SK-N-SH (cell line): Measurements from ENCODE around the gene CLEC4E. TPM values are rescaled to one million over a fixed set of nuclear protein-coding genes. Genes with fewer than 3 reads are reported as not detected.

Source experiments
- CTCF ChIA-PET: fragments of 300-600, 350-600 bp; formaldehyde crosslinking; extraction: SDS; loops from one replicate; lab custom pipeline; 2021; lab: Yijun Ruan, JAX
- POLR2A ChIA-PET: fragments of 350-600 bp; sonication (Branson Sonifier 250); formaldehyde crosslinking; extraction: SDS; loops from one replicate; lab custom pipeline; 2020; ENCODE audit warnings: antibody characterized with exemption, inconsistent platforms; lab: Yijun Ruan, JAX
- DNase-seq: peaks from one replicate; pipeline ENCODE4 v3.0.0; 2012
- H2AFZ ChIP-seq: fragments of 200-600 bp; sonication (generic); 2 replicates; pipeline ENCODE4 v1.8.1; 2016; ENCODE audit warnings: antibody characterized with exemption, mild to moderate bottlenecking, low read depth
- H3F3A ChIP-seq: fragments of 200-600 bp; sonication (generic); replicated peaks from 2 replicates; pipeline ENCODE3; 2016; ENCODE audit warnings: antibody characterized with exemption, mild to moderate bottlenecking; ENCODE audit not compliant: insufficient read depth
- H3K27ac ChIP-seq, 2 experiments: fragments of 200-500 bp in 1 of 2; fragments of 200-600 bp in 1 of 2; sonication (Bioruptor generic) in 1 of 2; sonication (generic), shearing (Covaris generic) in 1 of 2; 2 replicates each; pipeline versions ENCODE4 v1.5.1 to v1.6.1; 2014 to 2016; ENCODE audit warnings: low read depth in 2 of 2, inconsistent platforms in 1 of 2, low read length in 1 of 2, mild to moderate bottlenecking in 1 of 2, mixed read lengths in 1 of 2
- H3K27me3 ChIP-seq: fragments of 200-600 bp; sonication (generic), shearing (Covaris generic); 2 replicates; pipeline ENCODE4 v1.6.1; 2016; ENCODE audit warnings: mixed run types; ENCODE audit not compliant: insufficient read depth
- H3K36me3 ChIP-seq, 2 experiments: fragments of 200-500 bp in 1 of 2; fragments of 200-600 bp in 1 of 2; sonication (Bioruptor generic) in 1 of 2; sonication (generic) in 1 of 2; replicated peaks in 1 of 2; 2 replicates each; pipeline versions ENCODE3 to v1.5.1; 2014 to 2016; ENCODE audit warnings: low read length in 1 of 2, mild to moderate bottlenecking in 1 of 2; ENCODE audit not compliant: insufficient read depth in 2 of 2, control insufficient read depth in 1 of 2
- H3K4me1 ChIP-seq, 2 experiments: fragments of 200-500 bp in 1 of 2; fragments of 200-600 bp in 1 of 2; sonication (Bioruptor generic) in 1 of 2; sonication (generic), shearing (Covaris generic) in 1 of 2; 2 replicates each; pipeline versions ENCODE4 v1.5.1 to v1.6.1; 2014 to 2016; ENCODE audit warnings: low read depth in 1 of 2, low read length in 1 of 2, mixed run types in 1 of 2; ENCODE audit not compliant: insufficient read depth in 2 of 2, control insufficient read depth in 1 of 2
- H3K4me2 ChIP-seq: fragments of 200-600 bp; sonication (generic), shearing (Covaris generic); 2 replicates; pipeline ENCODE4 v1.6.1; 2017; ENCODE audit warnings: mixed run types
- H3K4me3 ChIP-seq, 2 experiments: fragments of 200-500 bp in 1 of 2; fragments of 200-600 bp in 1 of 2; sonication (Bioruptor generic) in 1 of 2; sonication (generic), shearing (Covaris generic) in 1 of 2; 2 replicates each; pipeline versions ENCODE4 v1.5.1 to v1.8.1; 2014 to 2016; ENCODE audit warnings: low read depth in 2 of 2, inconsistent platforms in 1 of 2, low read length in 1 of 2, mild to moderate bottlenecking in 1 of 2, mixed read lengths in 1 of 2, moderate library complexity in 1 of 2
- H3K79me2 ChIP-seq: fragments of 200-600 bp; sonication (generic); 2 replicates; pipeline ENCODE4 v1.8.1; 2017; ENCODE audit warnings: mild to moderate bottlenecking; ENCODE audit not compliant: insufficient read depth
- H3K9ac ChIP-seq: fragments of 200-600 bp; sonication (generic); 2 replicates; pipeline ENCODE4 v1.6.1; 2017; ENCODE audit warnings: mixed run types
- H3K9me2 ChIP-seq: fragments of 200-600 bp; sonication (generic); 2 replicates; pipeline ENCODE4 v1.6.1; 2017; ENCODE audit warnings: mixed run types
- H3K9me3 ChIP-seq: fragments of 200-600 bp; sonication (generic); 2 replicates; pipeline ENCODE4 v1.6.1; 2017; ENCODE audit warnings: mixed run types, mild to moderate bottlenecking, moderate library complexity
- H4K20me1 ChIP-seq: fragments of 200-600 bp; sonication (generic); 2 replicates; pipeline ENCODE4 v1.6.1; 2017; ENCODE audit warnings: mild to moderate bottlenecking, mixed run types; ENCODE audit not compliant: insufficient read depth
- CHD2 ChIP-seq: fragments of 150-350 bp; IDR thresholded peaks from 2 replicates; pipeline ENCODE4 v1.6.1; 2018; ENCODE audit warnings: low read length; ENCODE audit not compliant: partially characterized antibody
- ELF1 ChIP-seq: IDR thresholded peaks from 2 replicates; pipeline ENCODE4 v1.4.0; 2012
- EZH2phosphoT487 ChIP-seq: fragments of 200-600 bp; sonication (generic); IDR thresholded peaks from 2 replicates; pipeline ENCODE4 v1.6.1; 2017; ENCODE audit warnings: low read depth, mixed run types, mild to moderate bottlenecking, antibody characterized with exemption, moderate library complexity, borderline replicate concordance
- JUND ChIP-seq: IDR thresholded peaks from 2 replicates; pipeline ENCODE4 v1.4.0; 2012
- MXI1 ChIP-seq: IDR thresholded peaks from 2 replicates; pipeline ENCODE4 v1.6.1; 2012; ENCODE audit warnings: mild to moderate bottlenecking, low read depth, low read length, improper control_type of control experiment
- RAD21 ChIP-seq: IDR thresholded peaks from 2 replicates; pipeline ENCODE4 v1.6.1; 2012; ENCODE audit warnings: mild to moderate bottlenecking, low read length
- RFX5 ChIP-seq: IDR thresholded peaks from 2 replicates; pipeline ENCODE4 v1.6.1; 2012; ENCODE audit warnings: mild to moderate bottlenecking, improper control_type of control experiment, low read length
- RXRA ChIP-seq: IDR thresholded peaks from 2 replicates; pipeline ENCODE4 v1.4.0; 2012; ENCODE audit warnings: low read depth, mild to moderate bottlenecking, borderline replicate concordance
- SMC3 ChIP-seq: IDR thresholded peaks from 2 replicates; pipeline ENCODE4 v1.6.1; 2012; ENCODE audit warnings: low read depth, low read length, improper control_type of control experiment
- TAF1 ChIP-seq: IDR thresholded peaks from 2 replicates; pipeline ENCODE4 v1.6.1; 2012; ENCODE audit warnings: low read depth, mild to moderate bottlenecking, low read length, moderate library complexity, borderline replicate concordance
- TCF12 ChIP-seq: IDR thresholded peaks from 2 replicates; pipeline ENCODE4 v1.4.0; 2012
- WGBS: methylation state at CpG from one replicate; pipeline ENCODE4 v1.1.6; 2017; ENCODE audit warnings: low lambda C conversion rate; 5-methylcytosine and 5-hydroxymethylcytosine counted together
- polyA plus RNA-seq, 3 experiments: library from polyadenylated mRNA; depleted of rRNA; stranded (reverse); fragments of >200 nt; gene quantifications; 2 replicates each; pipeline ENCODE4 v1.2.3, GENCODE V29; 2012
- TF ChIP-seq, protein P1 (sequence below): fragments of 200-600 bp; sonication (generic); IDR thresholded peaks from 2 replicates; pipeline ENCODE4 v1.6.1; 2017; ENCODE audit warnings: antibody characterized with exemption, mild to moderate bottlenecking, moderate library complexity
- TF ChIP-seq, protein P2 (sequence below): IDR thresholded peaks from 2 replicates; pipeline ENCODE4 v1.4.0; 2012; ENCODE audit warnings: low read depth, borderline replicate concordance
- TF ChIP-seq, protein P3 (sequence below): IDR thresholded peaks from 2 replicates; pipeline ENCODE4 v1.6.1; 2012; ENCODE audit warnings: mild to moderate bottlenecking, low read depth, low read length, moderate library complexity
- TF ChIP-seq, protein P4 (sequence below): IDR thresholded peaks from 2 replicates; pipeline ENCODE4 v1.4.0; 2012; ENCODE audit warnings: low read depth
- TF ChIP-seq, protein P5 (sequence below): fragments of 150-350 bp; IDR thresholded peaks from 2 replicates; pipeline ENCODE4 v1.6.1; 2017; ENCODE audit warnings: antibody characterized with exemption, low read length, low read depth, borderline replicate concordance

CLEC4E gene
- polyA plus RNA-seq, 1 of the 3 experiments (the other 2 are of a cell fraction), result not detected

DNA sequence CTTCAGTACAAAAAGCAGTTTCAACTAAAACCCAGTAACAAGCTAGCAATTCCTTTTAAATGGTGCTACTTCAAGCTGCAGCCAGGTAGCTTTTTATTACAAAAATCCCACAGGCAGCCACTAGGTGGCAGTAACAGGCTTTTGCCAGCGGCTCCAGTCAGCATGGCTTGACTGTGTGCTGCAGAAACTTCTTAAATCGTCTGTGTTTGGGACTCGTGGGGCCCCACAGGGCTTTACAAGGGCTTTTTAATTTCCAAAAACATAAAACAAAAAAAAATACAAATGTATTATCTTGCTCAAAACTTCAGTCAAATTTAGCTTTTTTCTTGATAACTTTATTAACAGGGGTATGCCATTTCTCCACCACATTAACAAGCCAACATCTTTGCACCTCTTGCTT, 3.6 kb upstream of the CLEC4E start:
- POLR2A ChIA-PET, result interaction anchor here (0.8 kb wide), 1 partner anchor 22 kb away, joined by 3 read pairs; no protein-coding TSS in a partner anchor
- WGBS, result 2% methylated on average over 3 of the region's 3 CpGs
- Histone ChIP-seq H3K36me3 (no peaks in the 10 kb centered on the region), H3K27me3 (no peaks in the 10 kb centered on the region; the same call in 1 of the 2 replicates), H3K4me3 (peak overlapping the region in 1 of 2 experiments; percentile 45; a peak in 1 of 4 replicates), H3K9me2 (no peaks in the 10 kb centered on the region), H3F3A (no peaks in the 10 kb centered on the region), H3K27ac (no peak overlapping the region), H2AFZ (no peak overlapping the region), H3K79me2 (no peaks in the 10 kb centered on the region), H4K20me1 (no peaks in the 10 kb centered on the region), H3K4me1 (no peaks in the 10 kb centered on the region), H3K9me3 (no peaks in the 10 kb centered on the region), H3K9ac (no peak overlapping the region), H3K4me2 (no peak overlapping the region)
- DNase-seq, result peak; percentile 49
- TF ChIP-seq RFX5 (no peak), SMC3 (peak; percentile 51), RAD21 (peak; percentile 68)
- TF ChIP-seq, protein P1, sequence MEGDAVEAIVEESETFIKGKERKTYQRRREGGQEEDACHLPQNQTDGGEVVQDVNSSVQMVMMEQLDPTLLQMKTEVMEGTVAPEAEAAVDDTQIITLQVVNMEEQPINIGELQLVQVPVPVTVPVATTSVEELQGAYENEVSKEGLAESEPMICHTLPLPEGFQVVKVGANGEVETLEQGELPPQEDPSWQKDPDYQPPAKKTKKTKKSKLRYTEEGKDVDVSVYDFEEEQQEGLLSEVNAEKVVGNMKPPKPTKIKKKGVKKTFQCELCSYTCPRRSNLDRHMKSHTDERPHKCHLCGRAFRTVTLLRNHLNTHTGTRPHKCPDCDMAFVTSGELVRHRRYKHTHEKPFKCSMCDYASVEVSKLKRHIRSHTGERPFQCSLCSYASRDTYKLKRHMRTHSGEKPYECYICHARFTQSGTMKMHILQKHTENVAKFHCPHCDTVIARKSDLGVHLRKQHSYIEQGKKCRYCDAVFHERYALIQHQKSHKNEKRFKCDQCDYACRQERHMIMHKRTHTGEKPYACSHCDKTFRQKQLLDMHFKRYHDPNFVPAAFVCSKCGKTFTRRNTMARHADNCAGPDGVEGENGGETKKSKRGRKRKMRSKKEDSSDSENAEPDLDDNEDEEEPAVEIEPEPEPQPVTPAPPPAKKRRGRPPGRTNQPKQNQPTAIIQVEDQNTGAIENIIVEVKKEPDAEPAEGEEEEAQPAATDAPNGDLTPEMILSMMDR, result peak; percentile 97
- TF ChIP-seq, protein P2, sequence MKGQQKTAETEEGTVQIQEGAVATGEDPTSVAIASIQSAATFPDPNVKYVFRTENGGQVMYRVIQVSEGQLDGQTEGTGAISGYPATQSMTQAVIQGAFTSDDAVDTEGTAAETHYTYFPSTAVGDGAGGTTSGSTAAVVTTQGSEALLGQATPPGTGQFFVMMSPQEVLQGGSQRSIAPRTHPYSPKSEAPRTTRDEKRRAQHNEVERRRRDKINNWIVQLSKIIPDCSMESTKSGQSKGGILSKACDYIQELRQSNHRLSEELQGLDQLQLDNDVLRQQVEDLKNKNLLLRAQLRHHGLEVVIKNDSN, result no peak
- TF ChIP-seq, protein P3, sequence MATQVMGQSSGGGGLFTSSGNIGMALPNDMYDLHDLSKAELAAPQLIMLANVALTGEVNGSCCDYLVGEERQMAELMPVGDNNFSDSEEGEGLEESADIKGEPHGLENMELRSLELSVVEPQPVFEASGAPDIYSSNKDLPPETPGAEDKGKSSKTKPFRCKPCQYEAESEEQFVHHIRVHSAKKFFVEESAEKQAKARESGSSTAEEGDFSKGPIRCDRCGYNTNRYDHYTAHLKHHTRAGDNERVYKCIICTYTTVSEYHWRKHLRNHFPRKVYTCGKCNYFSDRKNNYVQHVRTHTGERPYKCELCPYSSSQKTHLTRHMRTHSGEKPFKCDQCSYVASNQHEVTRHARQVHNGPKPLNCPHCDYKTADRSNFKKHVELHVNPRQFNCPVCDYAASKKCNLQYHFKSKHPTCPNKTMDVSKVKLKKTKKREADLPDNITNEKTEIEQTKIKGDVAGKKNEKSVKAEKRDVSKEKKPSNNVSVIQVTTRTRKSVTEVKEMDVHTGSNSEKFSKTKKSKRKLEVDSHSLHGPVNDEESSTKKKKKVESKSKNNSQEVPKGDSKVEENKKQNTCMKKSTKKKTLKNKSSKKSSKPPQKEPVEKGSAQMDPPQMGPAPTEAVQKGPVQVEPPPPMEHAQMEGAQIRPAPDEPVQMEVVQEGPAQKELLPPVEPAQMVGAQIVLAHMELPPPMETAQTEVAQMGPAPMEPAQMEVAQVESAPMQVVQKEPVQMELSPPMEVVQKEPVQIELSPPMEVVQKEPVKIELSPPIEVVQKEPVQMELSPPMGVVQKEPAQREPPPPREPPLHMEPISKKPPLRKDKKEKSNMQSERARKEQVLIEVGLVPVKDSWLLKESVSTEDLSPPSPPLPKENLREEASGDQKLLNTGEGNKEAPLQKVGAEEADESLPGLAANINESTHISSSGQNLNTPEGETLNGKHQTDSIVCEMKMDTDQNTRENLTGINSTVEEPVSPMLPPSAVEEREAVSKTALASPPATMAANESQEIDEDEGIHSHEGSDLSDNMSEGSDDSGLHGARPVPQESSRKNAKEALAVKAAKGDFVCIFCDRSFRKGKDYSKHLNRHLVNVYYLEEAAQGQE, result no peak
- CTCF ChIA-PET, result interaction anchor here (0.6 to 2.5 kb wide), 41 partner anchors 10 to 647 kb away, joined by 3 to 33 read pairs (median 5); partner anchors contain the start of genes A2ML1 and AICDA

DNA sequence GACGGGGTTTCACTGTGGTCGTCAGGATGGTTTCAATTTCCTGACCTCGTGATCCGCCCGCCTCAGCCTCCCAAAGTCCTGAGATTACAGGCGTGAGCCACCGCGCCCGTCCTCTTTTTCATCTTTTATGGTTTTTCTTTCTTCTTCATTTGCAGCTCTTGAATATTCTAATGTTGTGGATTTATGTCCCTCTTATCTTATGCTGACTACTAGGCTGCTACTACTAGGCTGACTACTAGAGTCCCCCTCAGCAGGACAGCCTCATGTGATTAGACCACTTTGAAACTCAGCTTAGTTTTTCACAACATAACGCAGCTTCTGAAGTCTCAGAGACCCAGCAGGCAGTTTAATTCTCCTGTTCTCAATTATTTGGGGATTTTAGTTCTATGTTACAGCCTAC, 857 bp upstream of the CLEC4E start:
- Histone ChIP-seq H3K79me2 (no peaks in the 10 kb centered on the region), H3K36me3 (no peaks in the 10 kb centered on the region), H3K4me2 (no peak overlapping the region), H3K9ac (no peak overlapping the region), H3K27me3 (no peaks in the 10 kb centered on the region; the same call in 1 of the 2 replicates), H3K9me2 (no peaks in the 10 kb centered on the region), H2AFZ (no peak overlapping the region), H3K9me3 (no peaks in the 10 kb centered on the region), H3F3A (no peaks in the 10 kb centered on the region), H3K4me3 (no peak overlapping the region), H3K27ac (no peak overlapping the region), H4K20me1 (no peaks in the 10 kb centered on the region), H3K4me1 (no peaks in the 10 kb centered on the region)
- CTCF ChIA-PET, result interaction anchor here (0.6 to 1.5 kb wide), 3 partner anchors 45 to 105 kb away, joined by 3 to 4 read pairs (median 3); no protein-coding TSS in a partner anchor
- 48% methylated on average over 10 of the region's 10 CpGs for WGBS
- POLR2A ChIA-PET, result no interaction called here
- DNase-seq, result no peak
- TF ChIP-seq, protein P4, sequence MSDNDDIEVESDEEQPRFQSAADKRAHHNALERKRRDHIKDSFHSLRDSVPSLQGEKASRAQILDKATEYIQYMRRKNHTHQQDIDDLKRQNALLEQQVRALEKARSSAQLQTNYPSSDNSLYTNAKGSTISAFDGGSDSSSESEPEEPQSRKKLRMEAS, result no peak
- TF ChIP-seq, protein P5, sequence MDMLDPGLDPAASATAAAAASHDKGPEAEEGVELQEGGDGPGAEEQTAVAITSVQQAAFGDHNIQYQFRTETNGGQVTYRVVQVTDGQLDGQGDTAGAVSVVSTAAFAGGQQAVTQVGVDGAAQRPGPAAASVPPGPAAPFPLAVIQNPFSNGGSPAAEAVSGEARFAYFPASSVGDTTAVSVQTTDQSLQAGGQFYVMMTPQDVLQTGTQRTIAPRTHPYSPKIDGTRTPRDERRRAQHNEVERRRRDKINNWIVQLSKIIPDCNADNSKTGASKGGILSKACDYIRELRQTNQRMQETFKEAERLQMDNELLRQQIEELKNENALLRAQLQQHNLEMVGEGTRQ, result no peak
- TF ChIP-seq RXRA (no peak), CHD2 (no peak), EZH2phosphoT487 (no peak), JUND (no peak), SMC3 (no peak), MXI1 (no peak), TAF1 (no peak), TCF12 (no peak), ELF1 (no peak)
- TF ChIP-seq, protein P1, result no peak
- TF ChIP-seq, protein P2, result no peak
